Heart right ventricle (tissue), 16 donors: Measurements from ENCODE around the gene FKBP6. TPM values are rescaled to one million over a fixed set of nuclear protein-coding genes. Genes with fewer than 3 reads are reported as not detected.

Experiments used
- ATAC-seq, 8 donors: fragments of 200-7000 bp; cut with Tn5 transposase; one replicate each; pipeline ENCODE4 v1.9.1; 2020; ENCODE audit warnings: mild to moderate bottlenecking in 8 of 8, moderate library complexity in 8 of 8, moderate number of reproducible peaks in 1 of 8
- DNase-seq, 2 donors: peaks; one replicate each; pipeline ENCODE4 v3.0.0-alpha.2; 2020
- H3K27ac ChIP-seq, 10 donors: fragments of 200-600 bp; sonication (generic) in 2 of 10; one replicate each; pipeline versions ENCODE4 v1.5.0 to v1.8.0; 2020 to 2022; ENCODE audit warnings: mild to moderate bottlenecking in 3 of 10
- H3K27me3 ChIP-seq, 7 donors: fragments of 200-600 bp; one replicate each; pipeline ENCODE4 v1.8.0; 2021 to 2022; ENCODE audit warnings: mild to moderate bottlenecking in 2 of 7
- H3K36me3 ChIP-seq, 9 donors: fragments of 200-600 bp; sonication (generic) in 1 of 9; one replicate each; pipeline versions ENCODE4 v1.5.0 to v1.8.0; 2020 to 2022; ENCODE audit warnings: mild to moderate bottlenecking in 2 of 9
- H3K4me1 ChIP-seq, 9 donors: fragments of 200-600 bp; sonication (generic) in 1 of 9; one replicate each; pipeline versions ENCODE4 v1.5.0 to v1.8.0; 2020 to 2022; ENCODE audit warnings: mild to moderate bottlenecking in 4 of 9
- H3K4me3 ChIP-seq, 10 donors: fragments of 200-600 bp; sonication (generic) in 2 of 10; one replicate each; pipeline versions ENCODE4 v1.5.0 to v1.8.0; 2020 to 2022; ENCODE audit warnings: mild to moderate bottlenecking in 7 of 10, moderate library complexity in 2 of 10
- H3K9me3 ChIP-seq, 11 donors: fragments of 200-600 bp in 10 of 11; sonication (generic) in 2 of 11; one replicate each; pipeline versions ENCODE4 v1.5.0 to v1.8.0; 2013 to 2022; ENCODE audit warnings: mild to moderate bottlenecking in 2 of 11, control low read depth in 1 of 11, moderate library complexity in 1 of 11
- CTCF ChIP-seq, 9 donors: fragments of 200-600 bp; sonication (generic) in 2 of 9; IDR thresholded peaks; one replicate each; pipeline versions ENCODE4 v1.5.0 to v1.8.0; 2021 to 2022; ENCODE audit warnings: antibody characterized with exemption in 9 of 9, mild to moderate bottlenecking in 5 of 9, moderate library complexity in 1 of 9
- WGBS, 2 donors: extraction: QIAGEN DNeasy Blood & Tissue Kit; methylation state at CpG; one replicate each; pipeline ENCODE4 v1.1.7; 2013; ENCODE audit warnings: inconsistent platforms in 1 of 2; 5-methylcytosine and 5-hydroxymethylcytosine counted together
- intact Hi-C, 10 donors: fragments of 100-400 bp; cut with DNase I; formaldehyde crosslinking; loops; one replicate each; pipeline versions ENCODE4 v1.11.1 to v1.14.2; 2022
- polyA plus RNA-seq, 2 donors: library from polyadenylated mRNA; stranded (reverse); fragments of 200-250 nt; gene quantifications; one replicate each; pipeline ENCODE4 v1.2.3, GENCODE V29; 2013
- total RNA-seq, 10 donors: library from RNA; stranded (reverse); fragmentation: NEBNext Ultra II Directional in 3 of 10; extraction: Animal tissue kit (Norgen Biotek cat#: 25700) in 3 of 10; gene quantifications; one replicate each; pipeline versions ENCODE4 v1.2.1 to v1.2.4, GENCODE V29; 2021 to 2023
- donor health status: Arrhythmogenic right ventricular cardiomyopathy.
- donor health status: ischemic (EF 13 %, LVEDD 7.1; RV severe dilation, severe dysfunction).
- donor health status: healthy with polysubstance abuse.
- donor health status: DM: no; HTN: yes; CAD: no.
- donor health status: DM: no; HTN: no; CAD: no.
- donor health status: ischemic (EF 25% LVEDD 6.9; RV normal size, moderate dysfunction).
- donor health status: ischemic (EF 25% LVEDD 5.7; RV mildly dilated, moderate dysfunction).
- donor health status: healthy.
- donor health status: DM: yes; HTN: yes; CAD: no.
- donor health status: Ischemic cardiomyopathy.
- donor health status: ischemic (EF 35%, LVEDD 5.7; RV mildly dilated, moderate dysfunction).
- donor health status: nonischemic (EF 11% LVEDD 7.7; RV severe dilation, severe dysfunction).
- donor health status: DM: yes; HTN: yes; CAD: no.
- donor health status: PGD.
- donor health status: ischemic (EF 29% LVEDD 5.4; RV normal size, mild dysfunction).
- donor health status: nonischemic (EF 23%, LVEDD 6.1; RV moderate dilation, normal function).

The FKBP6 gene
- total and polyA plus RNA-seq, 12 donors, result not detected

GRCh38 chr7:73363225-73364005, 35.5 kb downstream of the FKBP6 start:
- Histone ChIP-seq H3K36me3 (no peaks in the 10 kb centered on the region), H3K4me3 (no peak overlapping the region), H3K4me1 (peaks cover 0 to 4% (median 2%) of the 10 kb centered on the region in 9 donors), H3K27me3 (peaks cover 0 to 21% (median 0%) of the 10 kb centered on the region in 7 donors), H3K9me3 (no peaks in the 10 kb centered on the region), H3K27ac (no peak overlapping the region)
- ATAC-seq (no peak), DNase-seq (no peak)
- 84 to 85% methylated on average over 28 of the region's 28 CpGs for WGBS, 2 donors
- intact Hi-C loops, result no loop called here
- no peak for TF ChIP-seq CTCF (IDR thresholded peaks at IDR 0.05)

DNA sequence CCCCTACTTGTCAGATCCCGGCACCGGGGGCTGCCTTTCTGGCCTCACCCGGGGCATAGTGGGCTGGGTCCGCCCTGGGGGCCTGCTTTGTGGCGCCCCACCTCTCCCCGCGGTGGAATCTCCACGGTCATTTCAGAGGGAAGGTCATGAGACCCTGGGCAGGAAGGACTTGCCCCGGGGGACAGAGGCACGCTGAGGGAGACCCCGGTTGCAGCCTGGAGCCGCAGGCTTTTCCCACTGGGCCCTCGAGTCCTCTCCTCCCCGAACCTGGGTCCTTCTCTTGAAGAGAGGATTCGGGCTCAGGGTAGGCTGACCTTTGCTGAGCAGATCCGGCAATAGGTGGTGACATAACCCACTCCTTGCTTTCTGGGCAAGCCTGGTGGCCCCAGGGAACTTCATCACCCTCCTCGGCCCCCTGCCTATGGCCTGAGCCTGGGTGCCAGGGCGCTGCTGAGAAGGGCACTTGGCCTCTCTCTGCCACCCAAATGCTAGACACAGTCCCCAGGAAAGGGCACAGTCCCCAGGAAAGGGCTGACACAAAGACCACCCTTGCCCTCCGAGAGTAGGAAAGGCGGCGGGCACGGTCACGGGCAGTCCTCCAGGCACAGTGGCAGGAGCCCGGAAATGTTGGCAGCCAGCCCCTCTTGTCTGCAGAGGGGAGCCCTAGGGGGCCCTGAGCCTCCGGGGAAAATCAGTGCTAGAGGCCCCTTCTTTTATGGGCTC, 36.2 kb downstream of the FKBP6 start:
- Histone ChIP-seq H3K36me3 (no peaks in the 10 kb centered on the region), H3K4me1 (no peaks in the 10 kb centered on the region), H3K9me3 (no peaks in the 10 kb centered on the region), H3K27ac (no peak overlapping the region), H3K27me3 (peaks cover 0 to 21% (median 0%) of the 10 kb centered on the region in 7 donors), H3K4me3 (no peak overlapping the region)
- ATAC-seq (peak in 3 of 8 donors; percentile 26 to 46 (median 35)), DNase-seq (no peak)
- intact Hi-C loops, result no loop called here
- no peak for TF ChIP-seq CTCF (IDR thresholded peaks at IDR 0.05)
- WGBS, 2 donors, result 55 to 63% methylated on average over 25 of the region's 25 CpGs

DNA sequence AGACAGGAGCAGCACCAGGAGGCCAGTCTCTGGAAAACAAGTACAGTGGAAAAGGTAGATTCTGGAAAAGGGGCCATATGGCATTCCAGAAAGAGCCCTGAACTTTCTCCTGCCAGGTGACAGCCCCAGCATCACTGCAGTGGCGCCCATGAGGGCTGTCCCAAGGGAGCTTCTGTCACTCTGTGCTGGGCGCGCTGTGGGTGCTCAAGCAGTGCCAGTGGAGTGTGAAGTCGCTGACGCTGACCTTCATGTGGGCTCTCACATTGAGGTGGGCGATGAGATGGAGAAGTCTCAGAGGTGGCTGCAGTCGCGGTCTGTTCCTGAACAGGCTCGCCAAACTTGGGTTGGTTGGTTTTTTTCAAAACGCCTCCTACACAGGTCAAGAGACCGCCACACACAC, 38.2 kb downstream of the FKBP6 start:
- no peak for ATAC-seq
- DNase-seq, result no peak
- WGBS, 2 donors, result 89 to 92% methylated on average over 11 of the region's 11 CpGs
- H3K27me3 ChIP-seq, result peaks cover 0 to 21% (median 0%) of the 10 kb centered on the region in 7 donors
- H3K36me3 ChIP-seq, result no peaks in the 10 kb centered on the region
- no peaks in the 10 kb centered on the region for H3K9me3 ChIP-seq
- no peaks in the 10 kb centered on the region for H3K4me1 ChIP-seq
- intact Hi-C loops, result no loop called here
- no peak for TF ChIP-seq CTCF (IDR thresholded peaks at IDR 0.05)
- H3K4me3 ChIP-seq, result no peak overlapping the region
- no peak overlapping the region for H3K27ac ChIP-seq

- WGBS, 2 donors, result 80 to 82% methylated on average over 12 of the region's 12 CpGs
- Histone ChIP-seq H3K4me1 (no peaks in the 10 kb centered on the region), H3K4me3 (no peak overlapping the region), H3K27ac (no peak overlapping the region), H3K36me3 (no peaks in the 10 kb centered on the region), H3K27me3 (peaks cover 0 to 21% (median 0%) of the 10 kb centered on the region in 7 donors), H3K9me3 (no peaks in the 10 kb centered on the region)
- no peak for DNase-seq
- intact Hi-C loops, result no loop called here
- no peak for TF ChIP-seq CTCF (IDR thresholded peaks at IDR 0.05)
- no peak for ATAC-seq
Observed at GRCh38 chr7:73366990-73367389, 39.0 kb downstream of the FKBP6 start.
